COR-L47 (cell line): Measurements from ENCODE around the gene OXSR1.
"Not testable (repeated sequence)": the region's sequence is repeated elsewhere in the genome, so short reads cannot be mapped to it uniquely, and the experiment has no call there.

Source experiments
- DNase-seq: peaks from one replicate; lab custom pipeline; 2025; lab: John Stamatoyannopoulos, UW

Gene OXSR1

DNA sequence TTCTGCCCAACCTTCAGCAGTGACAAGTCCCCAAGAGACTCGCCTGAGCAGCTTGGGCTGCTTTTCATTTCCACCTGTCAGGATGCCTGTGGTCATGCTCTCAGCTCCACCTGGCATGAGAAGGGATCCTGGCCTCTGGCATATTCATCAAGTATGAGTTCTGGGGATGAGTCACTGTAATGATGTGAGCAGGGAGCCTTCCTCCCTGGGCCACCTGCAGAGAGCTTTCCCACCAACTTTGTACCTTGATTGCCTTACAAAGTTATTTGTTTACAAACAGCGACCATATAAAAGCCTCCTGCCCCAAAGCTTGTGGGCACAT, 23.4 kb upstream of the OXSR1 start:
- DNase-seq: no peak

DNA sequence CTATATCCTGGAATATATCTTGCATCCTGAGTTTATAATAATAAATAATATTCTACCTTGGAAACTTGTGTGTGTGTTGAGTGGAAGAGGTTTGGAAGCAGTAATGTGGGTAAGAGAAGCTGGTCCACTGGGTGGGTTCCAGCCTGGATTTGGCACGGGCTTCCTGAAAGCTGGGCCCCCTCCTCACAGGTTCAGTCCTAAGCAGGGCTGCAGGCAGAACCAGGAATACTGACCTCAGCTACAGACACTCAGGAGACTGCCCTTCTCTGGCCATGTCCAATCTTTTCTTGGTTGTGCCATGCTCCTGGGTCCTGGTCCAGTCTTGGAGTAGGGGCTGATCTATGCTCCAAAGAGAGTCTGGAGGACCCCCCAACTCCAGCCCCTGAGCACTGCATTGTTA, 22.4 kb upstream of the OXSR1 start:
- DNase-seq: no peak

DNA sequence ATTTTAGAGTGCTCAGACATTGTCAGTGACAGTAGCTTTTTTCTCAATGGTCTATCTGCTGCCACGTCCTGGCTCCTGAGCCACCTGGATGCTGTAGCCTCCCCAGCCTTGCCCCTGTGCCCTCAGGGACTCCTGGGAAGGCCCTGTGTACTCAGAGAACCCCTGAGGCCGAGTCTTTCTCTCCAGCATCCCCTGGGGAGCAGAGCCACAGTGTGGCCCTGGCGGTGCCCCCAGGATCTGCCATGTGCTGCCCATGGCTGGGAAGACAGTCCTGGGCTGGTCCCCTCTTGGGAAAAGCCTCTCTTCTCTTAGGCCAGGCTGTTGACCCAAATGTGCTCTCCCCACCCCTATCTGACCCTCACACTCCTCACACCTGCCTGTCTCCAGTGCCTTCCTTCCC, 21.8 kb upstream of the OXSR1 start:
- no peak for DNase-seq

DNA sequence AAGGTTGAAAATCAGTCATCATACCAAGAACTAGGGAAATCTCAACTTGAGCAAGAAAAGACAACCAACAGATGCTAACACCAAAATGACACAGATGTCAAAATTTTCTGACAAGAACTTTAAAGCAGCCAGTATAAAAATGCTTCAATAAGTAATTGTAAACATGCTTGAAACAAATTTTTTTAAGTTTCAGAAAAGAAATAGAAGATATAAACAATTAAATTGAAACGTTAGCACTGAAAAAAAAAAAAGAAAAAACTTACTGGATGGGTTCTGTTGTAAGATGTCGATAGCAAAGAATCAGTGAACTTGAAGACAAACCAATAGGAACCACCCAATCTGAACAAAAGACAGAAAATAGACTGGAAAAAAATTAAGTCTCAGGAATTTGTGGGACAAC, 18.8 kb upstream of the OXSR1 start:
- no peak for DNase-seq

DNA sequence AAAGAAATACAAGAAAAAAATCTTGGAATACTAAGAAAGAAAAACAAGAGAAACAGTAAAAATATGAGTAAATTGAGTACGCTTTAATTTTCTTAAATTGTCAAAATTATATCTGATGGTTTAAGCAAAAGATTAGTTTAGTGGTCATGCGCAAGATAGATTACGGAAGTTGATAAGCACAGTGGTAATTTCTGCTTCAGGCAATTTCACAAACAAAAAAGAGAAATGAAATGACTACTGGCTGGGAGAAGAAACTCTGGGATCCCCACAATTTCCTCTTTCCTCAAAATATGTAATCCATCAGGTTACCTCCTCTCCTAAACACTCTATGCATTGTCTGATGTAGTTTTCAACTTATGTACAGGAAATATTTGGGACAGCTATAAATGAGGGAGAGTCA, 17.9 kb upstream of the OXSR1 start:
- DNase-seq: no peak

DNA sequence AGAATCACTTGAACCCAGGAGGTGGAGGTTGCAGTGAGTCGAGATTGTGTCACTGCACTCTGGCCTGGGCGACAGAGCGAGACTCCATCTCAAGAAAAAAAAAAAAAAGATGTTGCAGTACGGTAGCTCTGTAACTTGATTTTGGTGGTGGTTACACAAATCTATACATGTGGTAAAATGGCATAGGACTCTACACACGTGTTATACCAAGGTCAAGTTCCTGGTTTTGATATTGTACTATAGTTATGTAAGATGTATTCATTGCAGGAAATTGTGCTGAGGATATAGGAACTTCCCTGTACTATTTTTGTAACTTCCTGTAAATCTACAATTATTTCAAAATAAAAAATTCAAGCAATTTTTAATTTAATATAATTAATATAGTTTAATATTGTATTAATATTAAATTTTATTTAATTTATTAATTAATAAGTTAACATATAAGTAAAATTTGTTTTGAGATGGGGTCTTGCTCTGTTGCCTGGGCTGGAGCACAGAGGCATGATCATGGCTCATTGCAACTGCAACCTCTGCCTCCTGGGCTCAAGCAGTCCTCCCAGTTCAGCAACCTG, 16.9 kb upstream of the OXSR1 start:
- no peak for DNase-seq

DNA sequence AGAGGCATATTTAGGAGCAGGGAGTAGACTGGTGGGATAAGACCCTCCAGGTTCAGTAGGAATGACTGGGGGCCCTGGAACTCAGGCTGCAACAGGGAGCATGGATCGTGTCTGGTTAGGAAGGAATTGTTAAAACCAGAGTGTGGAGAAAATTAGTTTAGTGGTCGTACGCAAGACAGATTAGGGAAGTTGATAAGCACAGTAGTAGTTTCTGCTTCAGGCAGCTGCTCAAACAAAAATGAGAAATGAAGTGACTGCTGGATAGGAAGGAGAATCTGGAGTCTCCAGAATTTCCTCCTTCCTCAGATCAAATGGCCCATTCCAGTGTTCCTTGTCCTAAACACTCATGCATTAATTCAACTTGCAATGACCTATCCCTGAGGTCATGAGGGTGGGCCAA, 15.6 kb upstream of the OXSR1 start:
- DNase-seq: no peak

DNA sequence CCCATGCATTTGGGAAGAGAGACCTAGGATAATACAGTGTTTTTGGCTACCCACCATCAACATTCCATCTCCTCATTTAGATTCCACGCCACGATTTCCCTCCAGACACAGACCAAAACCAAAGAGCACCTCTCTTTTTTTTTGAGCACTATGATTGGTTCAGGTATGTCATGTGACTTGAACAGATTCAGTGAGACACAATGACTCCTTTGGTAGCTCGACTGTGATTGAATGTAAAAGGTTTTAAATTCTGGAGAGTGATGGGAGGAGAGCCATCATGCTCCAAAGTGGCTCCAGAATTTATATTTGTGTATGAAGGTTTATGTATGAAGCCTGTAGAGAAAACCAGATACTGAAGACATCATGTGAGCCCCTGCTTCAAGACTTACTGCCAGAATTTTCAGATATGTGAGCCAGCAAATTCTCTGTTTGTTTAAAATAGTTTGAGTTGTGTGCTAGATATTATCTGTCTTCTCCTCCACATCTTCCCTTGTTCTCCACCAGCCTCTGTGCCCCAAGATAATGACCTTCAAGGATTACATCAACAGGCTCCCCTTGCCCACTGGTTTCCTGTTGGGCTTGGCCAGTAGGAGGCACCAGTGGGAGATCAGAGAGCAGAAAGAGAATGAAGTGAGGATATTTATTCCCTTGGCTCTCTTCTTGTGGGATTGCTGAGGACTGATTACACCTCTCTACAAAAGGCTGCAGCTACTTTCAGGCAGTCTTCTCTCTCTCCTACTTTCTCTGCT, 14.4 kb upstream of the OXSR1 start:
- DNase-seq: no peak

DNA sequence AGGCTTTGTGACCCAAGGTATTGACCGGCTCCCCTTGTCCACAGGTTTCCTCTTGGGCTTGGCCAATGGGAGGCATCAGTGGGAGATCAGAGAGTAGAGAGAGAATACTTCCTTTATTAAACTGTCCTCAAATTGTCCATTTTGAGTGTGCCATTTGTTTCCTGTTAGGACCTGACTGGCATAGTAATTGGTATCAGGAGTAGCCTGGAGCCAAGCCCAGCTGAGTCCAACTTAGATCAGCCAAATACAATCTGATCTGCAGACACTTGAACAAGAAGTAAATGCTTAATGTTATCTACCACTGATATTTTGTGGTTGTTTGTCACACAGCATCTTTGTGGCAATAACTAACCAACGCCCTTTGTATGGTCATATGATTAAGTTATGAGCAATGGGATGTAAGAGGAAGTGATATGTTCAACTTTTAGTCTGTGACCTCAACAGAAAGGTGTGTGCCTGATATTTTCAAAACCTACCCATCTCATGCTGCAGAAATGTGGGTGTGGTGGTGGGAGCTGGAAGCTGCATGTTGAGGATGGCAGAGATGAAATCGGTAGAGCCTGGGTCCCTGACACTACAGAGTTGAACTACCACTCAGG, 13.6 kb upstream of the OXSR1 start:
- DNase-seq: no peak

DNA sequence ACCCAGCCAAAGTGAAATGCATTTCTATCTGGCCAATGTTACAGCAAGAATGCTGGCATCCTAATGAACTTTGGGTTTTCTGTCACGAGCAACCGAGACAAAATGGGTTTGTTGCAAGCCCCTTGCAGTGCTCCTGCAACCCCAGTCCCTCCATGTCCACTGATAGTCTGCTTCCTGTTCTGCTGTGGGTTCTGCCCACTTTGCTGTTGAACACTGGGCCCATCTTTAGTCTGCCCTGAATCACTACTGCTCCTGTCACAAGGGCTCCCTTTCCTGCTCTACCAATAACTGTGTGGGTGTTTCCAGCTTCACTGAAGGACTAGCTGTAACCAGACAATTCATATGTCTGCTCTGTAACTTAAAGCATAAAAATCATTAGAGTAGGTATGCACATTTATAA, 12.7 kb upstream of the OXSR1 start:
- DNase-seq: no peak

DNA sequence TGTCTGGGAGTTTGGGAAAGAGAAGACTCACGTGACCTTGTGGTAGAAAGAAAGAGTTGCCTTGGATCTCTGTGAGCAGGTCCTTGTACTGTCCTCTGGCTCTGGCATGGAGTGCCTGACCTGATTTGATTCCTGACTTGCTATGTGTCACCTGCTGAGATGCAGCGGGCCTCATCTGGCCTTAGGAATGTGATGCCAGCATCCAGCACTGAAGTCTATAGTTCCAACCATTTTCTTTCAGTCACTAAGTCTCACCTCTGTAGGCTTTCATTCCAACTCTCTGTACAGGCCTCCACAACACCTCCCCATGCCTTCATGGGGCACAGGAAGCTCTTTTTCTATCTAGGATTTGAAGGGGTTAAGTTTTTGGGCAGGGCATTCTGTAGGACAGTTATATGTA, 12.1 kb upstream of the OXSR1 start:
- no peak for DNase-seq

DNA sequence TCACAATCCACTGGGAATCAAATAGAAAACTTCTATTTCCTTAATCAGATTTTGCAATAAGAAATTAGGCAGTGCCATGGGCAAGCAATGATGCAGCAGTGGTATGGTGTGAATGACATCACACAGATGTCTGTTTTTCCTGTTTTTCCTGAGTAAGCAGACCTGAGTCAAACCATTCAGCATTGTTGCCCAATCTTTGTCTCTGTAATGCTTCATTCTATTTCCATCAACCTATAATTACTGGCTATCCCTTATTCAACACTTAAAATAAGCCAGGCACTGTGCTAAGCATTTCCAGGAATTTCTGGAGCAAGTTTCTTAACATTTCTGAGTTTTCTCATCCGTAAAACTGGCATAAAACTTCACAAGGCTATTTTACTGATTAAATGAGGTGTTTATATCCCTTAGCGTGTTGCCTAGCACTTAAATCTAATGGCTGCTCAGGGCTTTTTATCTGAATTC, 11.3 kb upstream of the OXSR1 start:
- no peak for DNase-seq

DNA sequence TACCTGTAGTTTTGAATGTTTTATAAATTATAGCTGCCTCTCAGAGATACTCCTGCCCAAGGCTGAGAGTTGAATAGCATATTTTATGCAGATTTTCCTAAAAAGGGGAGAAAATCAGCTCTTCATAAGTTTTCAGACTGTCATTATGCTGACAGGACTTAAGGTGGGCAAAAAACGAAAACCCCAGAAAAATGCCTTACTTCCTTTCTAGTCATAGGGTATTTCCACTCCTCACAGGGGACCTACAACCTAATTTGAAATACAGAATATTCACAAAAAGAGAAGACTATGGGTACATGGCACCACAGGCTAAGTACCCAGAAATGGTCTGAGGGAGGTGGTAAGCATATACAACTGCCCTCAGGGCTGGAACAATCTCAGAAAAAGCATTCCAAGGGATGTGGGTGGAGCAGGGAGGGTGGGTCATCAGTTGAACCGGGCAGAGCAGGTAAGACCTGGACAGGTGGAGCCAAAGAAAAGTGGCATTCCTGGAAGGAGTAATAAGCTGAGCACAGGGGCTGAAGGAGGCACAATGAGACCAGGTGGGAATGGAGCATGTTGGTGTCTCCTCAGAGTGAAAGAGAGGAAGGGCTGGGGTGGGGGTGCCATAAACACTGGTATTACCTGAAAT, 10.6 kb upstream of the OXSR1 start:
- no peak for DNase-seq

DNA sequence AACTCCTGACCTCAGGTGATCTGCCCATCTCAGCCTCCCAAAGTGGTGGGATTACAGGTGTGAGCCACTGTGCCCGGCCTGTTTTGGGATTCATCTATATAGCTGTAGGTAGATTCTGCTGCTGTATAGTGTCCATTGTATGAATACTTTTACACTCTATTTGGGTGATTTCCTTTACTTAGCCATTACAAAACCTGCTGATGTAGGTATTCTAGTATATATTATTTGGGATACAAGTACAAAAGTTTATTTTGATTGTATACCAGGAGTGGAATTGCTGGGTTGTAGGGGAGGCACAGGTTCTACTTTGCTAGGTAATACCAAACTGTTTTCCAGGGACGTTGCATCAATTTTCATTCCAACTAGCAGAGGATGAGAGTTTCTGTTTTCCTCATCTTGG, 9.5 kb upstream of the OXSR1 start:
- DNase-seq: no peak

DNA sequence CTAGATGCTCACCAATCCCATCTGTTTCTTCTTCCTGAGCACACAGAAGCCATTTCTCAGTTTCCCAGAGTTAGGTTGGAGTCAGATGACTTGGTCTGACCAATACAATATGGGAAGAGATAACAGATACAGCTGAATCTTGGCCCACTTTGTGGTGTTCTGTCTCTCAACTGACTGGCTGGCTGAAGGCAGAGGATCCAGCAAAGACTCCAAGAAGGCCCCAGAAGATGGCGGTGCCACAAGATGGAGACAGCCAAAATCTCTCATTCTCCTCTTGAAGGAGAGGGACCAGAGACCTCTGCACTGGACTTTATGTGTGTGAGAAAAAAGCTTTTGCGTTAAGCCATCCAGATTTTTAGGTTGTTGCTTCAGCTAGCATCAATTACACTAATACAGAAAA, 8.2 kb upstream of the OXSR1 start:
- DNase-seq: no peak

DNA sequence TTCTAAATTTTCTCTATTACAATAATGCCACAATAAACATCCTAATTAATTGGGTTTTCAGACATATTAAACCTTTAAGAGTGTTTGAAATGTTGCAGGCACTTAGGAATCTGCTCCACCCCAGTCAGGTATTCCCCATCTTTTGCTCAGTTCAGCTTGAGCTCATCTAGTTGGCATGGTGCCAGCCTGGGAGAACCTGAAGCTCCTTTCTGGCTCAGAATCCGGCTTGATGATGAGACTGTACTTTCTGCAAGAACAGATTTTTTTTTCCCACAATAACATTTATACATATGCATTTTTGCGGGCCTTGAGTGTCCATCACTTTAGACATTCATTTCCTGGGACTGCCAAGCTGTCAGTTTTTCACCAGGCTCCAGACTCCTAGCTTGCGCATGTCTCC, 7.7 kb upstream of the OXSR1 start:
- DNase-seq: peak; percentile 4

DNA sequence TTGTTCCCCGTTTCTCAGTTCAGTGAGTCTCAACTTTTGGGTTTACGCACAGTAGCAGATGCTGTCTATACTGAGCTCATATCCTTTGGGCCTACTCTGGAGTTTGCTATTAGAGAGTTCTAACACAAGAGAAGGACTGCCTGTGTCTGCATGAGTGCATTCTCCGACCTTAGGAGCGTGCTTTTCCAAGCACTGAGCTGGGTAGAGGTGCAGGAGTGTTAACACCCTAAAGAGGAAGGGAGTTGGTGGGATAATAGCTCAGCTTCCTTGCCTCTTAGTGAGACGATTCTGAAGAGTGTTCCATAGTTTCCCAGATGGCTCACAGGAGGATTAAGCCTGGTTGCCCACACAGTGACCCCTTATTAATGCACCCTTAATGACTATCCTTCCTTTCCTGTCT, 6.9 kb upstream of the OXSR1 start:
- no peak for DNase-seq

DNA sequence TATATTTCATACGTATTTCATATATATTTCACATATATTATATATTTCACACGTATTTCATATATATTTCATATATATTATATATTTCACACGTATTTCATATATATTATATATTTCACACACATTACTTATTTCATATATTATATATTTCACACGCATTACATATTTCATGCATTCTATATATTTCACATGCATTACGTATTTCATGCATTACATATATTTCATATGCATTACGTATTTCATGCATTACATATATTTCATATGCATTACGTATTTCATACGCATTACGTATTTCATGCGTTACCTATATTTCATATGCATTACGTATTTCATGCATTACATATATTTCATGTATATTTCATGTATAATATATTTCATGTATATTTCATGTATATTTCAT, 4.6 kb upstream of the OXSR1 start:
- DNase-seq: not testable (repeated sequence)

DNA sequence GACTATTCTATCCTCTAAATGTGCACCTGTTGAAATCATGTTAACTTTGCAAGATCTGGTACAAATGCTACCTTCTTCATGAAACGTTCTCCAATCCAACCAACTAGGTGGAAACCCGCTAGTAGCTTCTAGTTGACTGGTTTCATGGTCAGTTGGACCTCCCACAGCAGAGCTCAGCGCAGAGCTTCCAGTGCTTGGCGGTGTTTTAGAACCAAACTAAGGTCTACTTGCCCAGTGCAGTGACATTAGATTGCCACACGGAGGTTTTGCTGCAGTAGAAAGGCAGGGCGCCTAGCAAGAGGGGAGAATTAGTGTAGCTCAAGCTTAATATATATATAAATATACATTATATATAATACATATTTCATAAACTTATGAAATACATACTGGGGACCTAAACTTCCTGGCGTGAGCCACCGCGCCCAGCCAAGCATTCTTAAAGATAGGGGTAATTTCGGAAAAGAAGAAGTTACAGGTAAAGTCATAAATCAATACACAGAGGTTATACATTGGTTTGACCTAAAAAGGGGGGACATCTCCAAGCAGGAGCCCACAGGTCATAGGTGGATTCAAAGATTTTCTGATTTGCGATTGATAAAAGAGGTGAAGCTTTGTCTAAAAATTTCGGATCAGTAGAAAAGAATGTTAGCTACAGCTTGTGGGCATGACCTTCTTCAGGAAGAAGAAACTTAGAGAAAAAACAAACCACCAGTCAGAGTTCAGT, 2.1 kb upstream of the OXSR1 start:
- DNase-seq: no peak

DNA sequence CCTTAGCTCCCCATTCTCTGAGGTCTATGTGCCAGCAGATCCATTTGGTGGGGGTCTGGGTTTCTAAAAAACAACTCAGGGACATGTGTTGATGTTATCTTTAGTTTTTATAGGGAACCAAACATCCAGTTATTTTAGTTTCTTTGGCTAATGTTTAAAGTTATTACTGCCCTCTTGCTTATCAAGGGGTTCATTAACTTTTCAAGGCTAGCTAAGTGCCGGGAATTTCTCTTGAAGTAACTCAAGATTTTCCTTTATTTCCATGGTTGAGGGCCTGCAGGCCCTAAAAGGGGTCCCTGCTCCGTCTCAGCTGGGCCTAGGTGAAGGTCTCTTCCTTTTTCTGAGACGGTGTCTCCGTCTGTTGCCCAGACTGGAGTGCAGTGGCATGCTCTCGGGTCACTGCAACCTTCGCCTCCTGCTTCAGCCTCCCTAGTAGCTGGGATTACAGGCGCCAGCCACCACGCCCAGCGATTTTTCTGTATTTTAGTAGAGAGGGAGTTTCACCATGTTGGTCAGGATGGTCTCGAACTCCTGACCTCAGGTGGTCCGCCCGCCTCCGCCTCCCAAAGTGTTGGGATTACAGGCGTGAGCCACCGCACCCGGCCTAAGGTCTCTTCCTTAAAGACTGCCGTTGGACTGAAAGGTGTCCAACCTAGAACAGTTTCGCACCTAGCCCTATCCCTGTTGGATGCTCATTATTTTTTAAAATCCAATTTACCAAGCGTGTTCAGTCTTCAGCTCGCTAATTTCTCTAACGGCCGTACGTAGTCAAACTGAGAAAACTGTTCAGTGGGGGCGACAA, 1.3 kb upstream of the OXSR1 start:
- DNase-seq: no peak

DNA sequence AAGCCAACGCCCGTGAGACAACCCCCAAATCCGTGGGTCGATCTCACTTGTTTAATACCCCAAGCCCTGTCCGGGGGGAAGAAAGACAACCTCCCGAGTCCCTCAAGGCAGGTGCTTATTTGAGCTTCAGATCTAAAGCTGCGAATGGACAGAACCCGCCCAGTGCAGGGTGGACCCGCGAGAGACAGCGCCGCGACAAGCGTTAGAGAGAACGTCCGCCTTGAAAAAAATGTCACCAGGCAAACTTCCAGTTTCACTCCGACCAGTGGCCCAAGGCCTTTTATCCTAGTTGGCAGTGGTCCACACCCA, 740 bp upstream of the OXSR1 start:
- no peak for DNase-seq

DNA sequence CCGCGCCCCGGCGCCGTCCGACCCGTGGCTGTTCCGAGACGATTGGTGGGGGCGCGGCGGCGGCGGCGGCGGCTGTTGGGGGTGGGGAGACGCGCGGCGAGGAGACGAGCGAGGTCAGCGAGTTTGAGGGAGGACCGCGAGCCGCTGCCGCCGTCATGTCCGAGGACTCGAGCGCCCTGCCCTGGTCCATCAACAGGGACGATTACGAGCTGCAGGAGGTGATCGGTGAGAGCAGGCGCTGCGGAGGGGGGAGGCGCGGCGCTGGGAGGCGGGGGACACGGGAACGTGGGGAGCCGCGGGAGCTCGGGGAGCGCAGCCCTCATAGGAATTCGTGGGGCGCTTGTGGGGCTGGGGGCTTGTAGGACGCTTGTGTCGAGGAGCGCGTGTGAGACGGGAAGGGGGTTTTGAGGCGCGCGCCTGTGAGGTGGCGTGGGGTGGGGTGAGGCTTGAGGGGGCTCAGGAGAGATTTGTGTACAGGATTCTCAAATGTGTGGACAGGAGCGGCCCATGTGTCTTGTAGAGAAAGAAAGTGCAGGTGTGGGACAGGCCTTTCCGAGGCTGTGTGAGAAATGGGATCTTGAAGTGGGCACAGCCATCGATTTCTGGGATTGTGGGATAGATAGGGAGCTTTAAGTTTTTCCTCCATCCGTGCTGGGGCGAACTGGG, 518 bp downstream of the OXSR1 start:
- peak; percentile 23 for DNase-seq
